K562 (cell line): ENCODE data around the gene PRPSAP1. TPM values are rescaled to one million over a fixed set of nuclear protein-coding genes. Genes with fewer than 3 reads are reported as not detected.

Source experiments
- AFF4 ChIP-seq: sonication (generic); formaldehyde crosslinking; IDR thresholded peaks from 2 replicates; pipeline ENCODE4 v1.8.0; 2023; ENCODE audit warnings: mild to moderate bottlenecking, missing genetic modification reagents
- CBX3 ChIP-seq, 2 experiments: IDR thresholded peaks; 1 replicate in 1 of 2; 2 replicates in 1 of 2; pipeline ENCODE4 v1.6.1; 2012; ENCODE audit warnings: inconsistent platforms in 2 of 2, low read length in 2 of 2, borderline replicate concordance in 1 of 2, control low read depth in 1 of 2
- CEBPG ChIP-seq, 3 experiments: fragments of 200-800 bp in 1 of 3; sonication (Bioruptor generic) in 1 of 3; sonication (generic) in 1 of 3; formaldehyde crosslinking in 1 of 3; IDR thresholded peaks in 2 of 3; conservative IDR thresholded peaks in 1 of 3; 2 replicates each; pipeline versions ENCODE4 v1.6.1 to v1.8.0; 2016 to 2022; ENCODE audit warnings: missing compliant biosample characterization in 2 of 3, missing genetic modification characterization in 2 of 3, mild to moderate bottlenecking in 1 of 3, missing genetic modification reagents in 1 of 3
- GTF2F1 ChIP-seq: IDR thresholded peaks from 2 replicates; pipeline ENCODE4 v1.6.1; 2011; ENCODE audit warnings: low read depth, low read length, improper control_type of control experiment
- JUN ChIP-seq, 2 experiments: sonication (generic) in 1 of 2; formaldehyde crosslinking in 1 of 2; IDR thresholded peaks; 2 replicates each; pipeline versions ENCODE4 v1.6.1 to v1.8.0; 2012 to 2022; ENCODE audit warnings: borderline replicate concordance in 2 of 2, mild to moderate bottlenecking in 2 of 2, improper control_type of control experiment in 1 of 2, low read depth in 1 of 2, low read length in 1 of 2, missing genetic modification reagents in 1 of 2
- JUND ChIP-seq, 2 experiments: IDR thresholded peaks; 2 replicates in 1 of 2; 3 replicates in 1 of 2; pipeline ENCODE4 v1.6.1; 2011; ENCODE audit warnings: borderline replicate concordance in 2 of 2, low read depth in 2 of 2, low read length in 2 of 2, improper control_type of control experiment in 1 of 2, missing biosample characterization in 1 of 2, missing genetic modification characterization in 1 of 2, missing genetic modification reagents in 1 of 2
- MTA2 ChIP-seq: fragments of 450-650 bp; IDR thresholded peaks from 2 replicates; pipeline ENCODE4 v1.6.1; 2016; ENCODE audit warnings: low read depth
- NFYB ChIP-seq: IDR thresholded peaks from 2 replicates; pipeline ENCODE4 v1.6.1; 2011; ENCODE audit warnings: mild to moderate bottlenecking, moderate library complexity; ENCODE audit not compliant: insufficient read length; ENCODE audit errors: extremely low read depth
- RBBP5 ChIP-seq: fragments of 200-600 bp; sonication (generic); IDR thresholded peaks from 2 replicates; pipeline ENCODE4 v1.6.1; 2012; ENCODE audit warnings: borderline replicate concordance, mild to moderate bottlenecking, low read length, control low read depth, inconsistent platforms; ENCODE audit not compliant: insufficient read depth, poor library complexity, severe bottlenecking
- SAP30 ChIP-seq: fragments of 200-600 bp; sonication (generic); IDR thresholded peaks from 2 replicates; pipeline ENCODE4 v1.6.1; 2012; ENCODE audit warnings: borderline replicate concordance, low read depth, mild to moderate bottlenecking, moderate library complexity, low read length, control low read depth, inconsistent platforms; ENCODE audit not compliant: insufficient read depth, poor library complexity, severe bottlenecking
- SMARCA5 ChIP-seq: fragments of 450-650 bp; IDR thresholded peaks from 2 replicates; pipeline ENCODE4 v1.6.1; 2016
- XRCC3 ChIP-seq: fragments of 450-650 bp; IDR thresholded peaks from 2 replicates; pipeline ENCODE4 v1.6.1; 2017; ENCODE audit warnings: mild to moderate bottlenecking, moderate library complexity
- ZFP36 ChIP-seq: fragments of 150-350 bp; IDR thresholded peaks from 2 replicates; pipeline ENCODE4 v1.6.1; 2018; ENCODE audit warnings: low read length, low read depth; ENCODE audit not compliant: partially characterized antibody
- polyA plus RNA-seq, 8 experiments: library from polyadenylated mRNA; depleted of rRNA in 4 of 8; stranded (reverse) in 5 of 8; unstranded in 3 of 8; fragments of >200 nt; fragmentation: Nextera tagmentation in 2 of 8; fragmentation: Illumina TruSeq in 1 of 8; extraction: Ambion mirVana in 2 of 8; extraction: Trizol in 1 of 8; gene quantifications; 2 replicates each; pipeline versions ENCODE4 v1.2.1 to v1.2.3, GENCODE V29; 2011 to 2014; ENCODE audit warnings: inconsistent platforms in 1 of 8, missing spikeins in 1 of 8
- total RNA-seq, 7 experiments: library from RNA; depleted of rRNA in 6 of 7; stranded (reverse); fragments of >200 nt in 6 of 7; fragmentation: Illumina TruSeq in 2 of 7; extraction: Trizol in 2 of 7; gene quantifications; 2 replicates each; pipeline versions ENCODE4 v1.2.1 to v1.2.3, GENCODE V29; 2011 to 2021; ENCODE audit warnings: low replicate concordance in 1 of 7
- TF ChIP-seq, protein P1 (sequence below): sonication (generic); formaldehyde crosslinking; IDR thresholded peaks from 2 replicates; pipeline ENCODE4 v1.8.0; 2022; ENCODE audit warnings: mild to moderate bottlenecking, missing genetic modification reagents, borderline replicate concordance
- TF ChIP-seq, protein P2 (sequence below): fragments of 250-450 bp; sonication (Bioruptor Pico); IDR thresholded peaks from 2 replicates; pipeline ENCODE4 v1.5.0; 2022; ENCODE audit warnings: mild to moderate bottlenecking

Gene PRPSAP1
- total and polyA plus RNA-seq, 9 of the 15 experiments (the other 6 are each of a cell fraction or from before 2014, with no cell fraction given), result 21.9 to 77.1 (median 40.8) TPM

- TF ChIP-seq, protein P1, sequence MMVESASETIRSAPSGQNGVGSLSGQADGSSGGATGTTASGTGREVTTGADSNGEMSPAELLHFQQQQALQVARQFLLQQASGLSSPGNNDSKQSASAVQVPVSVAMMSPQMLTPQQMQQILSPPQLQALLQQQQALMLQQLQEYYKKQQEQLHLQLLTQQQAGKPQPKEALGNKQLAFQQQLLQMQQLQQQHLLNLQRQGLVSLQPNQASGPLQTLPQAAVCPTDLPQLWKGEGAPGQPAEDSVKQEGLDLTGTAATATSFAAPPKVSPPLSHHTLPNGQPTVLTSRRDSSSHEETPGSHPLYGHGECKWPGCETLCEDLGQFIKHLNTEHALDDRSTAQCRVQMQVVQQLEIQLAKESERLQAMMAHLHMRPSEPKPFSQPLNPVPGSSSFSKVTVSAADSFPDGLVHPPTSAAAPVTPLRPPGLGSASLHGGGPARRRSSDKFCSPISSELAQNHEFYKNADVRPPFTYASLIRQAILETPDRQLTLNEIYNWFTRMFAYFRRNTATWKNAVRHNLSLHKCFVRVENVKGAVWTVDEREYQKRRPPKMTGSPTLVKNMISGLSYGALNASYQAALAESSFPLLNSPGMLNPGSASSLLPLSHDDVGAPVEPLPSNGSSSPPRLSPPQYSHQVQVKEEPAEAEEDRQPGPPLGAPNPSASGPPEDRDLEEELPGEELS, result peak; percentile 91; the same call in 1 of the 2 replicates
- no peak for TF ChIP-seq ZFP36
- TF ChIP-seq CEBPG (CRISPR knock-in tag; IDR thresholded peaks at IDR 0.05), result peak; percentile 58; the same call in 1 of the 2 replicates
- no peak; a peak in 2 of 4 replicates for TF ChIP-seq CEBPG (tag; conservative IDR thresholded peaks at IDR 0.05 in 1 of 2, IDR thresholded peaks at IDR 0.05 in 1 of 2)
- TF ChIP-seq JUND (IDR thresholded peaks at IDR 0.05; ENCODE audit: borderline replicate concordance, low read depth, low read length), result peak; percentile 15; the same call in 1 of the 2 replicates
- no peak; the same call in 2 of the 3 replicates for TF ChIP-seq JUND (tag; IDR thresholded peaks at IDR 0.05; ENCODE audit: borderline replicate concordance, low read depth, low read length)
- TF ChIP-seq, protein P2, sequence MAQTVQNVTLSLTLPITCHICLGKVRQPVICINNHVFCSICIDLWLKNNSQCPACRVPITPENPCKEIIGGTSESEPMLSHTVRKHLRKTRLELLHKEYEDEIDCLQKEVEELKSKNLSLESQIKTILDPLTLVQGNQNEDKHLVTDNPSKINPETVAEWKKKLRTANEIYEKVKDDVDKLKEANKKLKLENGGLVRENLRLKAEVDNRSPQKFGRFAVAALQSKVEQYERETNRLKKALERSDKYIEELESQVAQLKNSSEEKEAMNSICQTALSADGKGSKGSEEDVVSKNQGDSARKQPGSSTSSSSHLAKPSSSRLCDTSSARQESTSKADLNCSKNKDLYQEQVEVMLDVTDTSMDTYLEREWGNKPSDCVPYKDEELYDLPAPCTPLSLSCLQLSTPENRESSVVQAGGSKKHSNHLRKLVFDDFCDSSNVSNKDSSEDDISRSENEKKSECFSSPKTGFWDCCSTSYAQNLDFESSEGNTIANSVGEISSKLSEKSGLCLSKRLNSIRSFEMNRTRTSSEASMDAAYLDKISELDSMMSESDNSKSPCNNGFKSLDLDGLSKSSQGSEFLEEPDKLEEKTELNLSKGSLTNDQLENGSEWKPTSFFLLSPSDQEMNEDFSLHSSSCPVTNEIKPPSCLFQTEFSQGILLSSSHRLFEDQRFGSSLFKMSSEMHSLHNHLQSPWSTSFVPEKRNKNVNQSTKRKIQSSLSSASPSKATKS (CRISPR knock-in tag), result no peak
- TF ChIP-seq RBBP5, result peak; percentile 70
- no peak for TF ChIP-seq GTF2F1
- TF ChIP-seq NFYB, result peak; percentile 95
- no peak for TF ChIP-seq MTA2
- no peak for TF ChIP-seq AFF4 (CRISPR knock-in tag)
- no peak for TF ChIP-seq SMARCA5
- 0 out of 3 replicates have a peak, but pooled peaks of 1 of the 2 experiments have one; percentile 42 for TF ChIP-seq CBX3 (IDR thresholded peaks at IDR 0.05; ENCODE audit: borderline replicate concordance in 1 of 2, low read length in 2 of 2)
- TF ChIP-seq SAP30, result peak; percentile 51
- TF ChIP-seq JUN (IDR thresholded peaks at IDR 0.05; ENCODE audit: borderline replicate concordance, low read depth, low read length), result no peak
- peak; percentile 59; the same call in 1 of the 2 replicates for TF ChIP-seq JUN (CRISPR knock-in tag; IDR thresholded peaks at IDR 0.05; ENCODE audit: borderline replicate concordance)
- TF ChIP-seq XRCC3, result no peak
Observed at GRCh38 chr17:76264755-76265623, 88.7 kb downstream of the PRPSAP1 start, which contains the start of gene UBALD2 (continued).
